A549 (cell line): ENCODE results near the gene FAM180A. TPM values are rescaled to one million over a fixed set of nuclear protein-coding genes. Genes with fewer than 3 reads are reported as not detected.

ENCODE experiments used
- ATAC-seq, 2 experiments: fragments of 200-7000 bp in 1 of 2; fragments of >200 bp in 1 of 2; cut with Nextera tagmentation in 1 of 2; cut with Tn5 transposase in 1 of 2; 3 replicates each; pipeline versions ENCODE4 v1.8.0 to v1.9.1; 2018 to 2020; ENCODE audit warnings: mild to moderate bottlenecking in 1 of 2, moderate library complexity in 1 of 2
- CTCF ChIA-PET: fragments of 300-600 bp; sonication (Branson Sonifier 250); formaldehyde crosslinking; extraction: SDS; loops from one replicate; lab custom pipeline; 2021; ENCODE audit warnings: antibody characterized with exemption, inconsistent platforms; lab: Yijun Ruan, JAX
- POLR2A ChIA-PET: fragments of 350-600 bp; formaldehyde crosslinking; extraction: SDS; loops from one replicate; lab custom pipeline; 2021; ENCODE audit warnings: antibody characterized with exemption, inconsistent platforms; lab: Yijun Ruan, JAX
- DNase-seq, 2 experiments: peaks; one replicate each; pipeline versions ENCODE4 v3.0.0 to v3.0.0-alpha.2; 2011 to 2016; ENCODE audit warnings: low read depth in 1 of 2, low spot score in 1 of 2
- FAIRE-seq: peaks from 2 replicates; lab custom pipeline; 2011; peaks lifted over from hg19 to GRCh38; lab: Jason Lieb, UNC
- H3K27ac ChIP-seq, 2 experiments: fragments of >200 bp; sonication (Bioruptor Twin); formaldehyde crosslinking; 3 replicates each; pipeline ENCODE4 v1.5.1; 2016 to 2017
- H3K4me1 ChIP-seq: fragments of >200 bp; sonication (Bioruptor Twin); formaldehyde crosslinking; 3 replicates; pipeline ENCODE4 v1.6.1; 2016
- H3K4me2 ChIP-seq: fragments of >200 bp; sonication (Bioruptor Twin); formaldehyde crosslinking; 3 replicates; pipeline ENCODE4 v1.6.1; 2016
- H3K4me3 ChIP-seq: fragments of >200 bp; sonication (Bioruptor Twin); formaldehyde crosslinking; 3 replicates; pipeline ENCODE4 v1.5.1; 2016
- H3K9me3 ChIP-seq: fragments of >200 bp; sonication (Bioruptor Twin); formaldehyde crosslinking; 3 replicates; pipeline ENCODE4 v1.6.1; 2016
- CBX8 ChIP-seq: fragments of 200-600 bp; sonication (generic); IDR thresholded peaks from 2 replicates; pipeline ENCODE4 v1.6.1; 2016
- CEBPB ChIP-seq, 2 experiments: fragments of >200 bp in 1 of 2; sonication (Bioruptor Twin) in 1 of 2; formaldehyde crosslinking in 1 of 2; IDR thresholded peaks; 2 replicates each; pipeline ENCODE4 v1.6.1; 2012 to 2016
- CHD4 ChIP-seq: fragments of 200-600 bp; sonication (generic); IDR thresholded peaks from 2 replicates; pipeline ENCODE4 v1.6.1; 2016; ENCODE audit warnings: antibody characterized with exemption, mild to moderate bottlenecking, borderline replicate concordance
- EP300 ChIP-seq, 2 experiments: fragments of >200 bp; sonication (Bioruptor Twin); formaldehyde crosslinking; IDR thresholded peaks; 2 replicates in 1 of 2; 3 replicates in 1 of 2; pipeline ENCODE4 v1.6.1; 2016 to 2017
- ESRRA ChIP-seq: fragments of 150-350 bp; IDR thresholded peaks from 2 replicates; pipeline ENCODE4 v1.6.1; 2014; ENCODE audit warnings: mild to moderate bottlenecking, low read length, borderline replicate concordance
- HOXB13 ChIP-seq: fragments of 250-450 bp; sonication (Bioruptor Pico); IDR thresholded peaks from 2 replicates; pipeline ENCODE4 v1.5.0; 2020; ENCODE audit warnings: low read depth, mild to moderate bottlenecking, moderate library complexity
- HOXB5 ChIP-seq: fragments of 250-450 bp; sonication (Bioruptor Pico); IDR thresholded peaks from 2 replicates; pipeline ENCODE4 v1.5.0; 2020; ENCODE audit warnings: mild to moderate bottlenecking, moderate library complexity
- NPAS2 ChIP-seq: fragments of 250-450 bp; sonication (Bioruptor Pico); IDR thresholded peaks from 2 replicates; pipeline ENCODE4 v1.8.0; 2022; ENCODE audit warnings: mild to moderate bottlenecking, moderate library complexity, borderline replicate concordance
- NR3C1 ChIP-seq: fragments of >200 bp; sonication (Bioruptor Twin); formaldehyde crosslinking; IDR thresholded peaks from 3 replicates; pipeline ENCODE4 v1.6.1; 2017
- POLR2AphosphoS2 ChIP-seq: conservative IDR thresholded peaks from 2 replicates; pipeline ENCODE4 v1.6.1; 2012; ENCODE audit warnings: low read length, improper control_type of control experiment, inconsistent platforms
- RFX5 ChIP-seq: fragments of 450-650 bp; IDR thresholded peaks from 2 replicates; pipeline ENCODE4 v1.7.1; 2014; ENCODE audit warnings: antibody characterized with exemption, mild to moderate bottlenecking, moderate library complexity
- RNF2 ChIP-seq: fragments of 200-600 bp; sonication (generic); IDR thresholded peaks from 2 replicates; pipeline ENCODE4 v1.6.1; 2016; ENCODE audit warnings: low read depth, mild to moderate bottlenecking, antibody characterized with exemption, moderate library complexity, borderline replicate concordance
- SMC3 ChIP-seq: fragments of >200 bp; sonication (Bioruptor Twin); formaldehyde crosslinking; IDR thresholded peaks from 3 replicates; pipeline ENCODE4 v1.6.1; 2018; ENCODE audit warnings: inconsistent platforms
- SREBF2 ChIP-seq: fragments of 450-650 bp; IDR thresholded peaks from 2 replicates; pipeline ENCODE4 v1.6.1; 2014; ENCODE audit warnings: mild to moderate bottlenecking, moderate library complexity
- TFCP2L1 ChIP-seq: fragments of 250-450 bp; sonication (Bioruptor Pico); IDR thresholded peaks from 2 replicates; pipeline ENCODE4 v1.5.0; 2021; ENCODE audit warnings: mild to moderate bottlenecking
- ZFP36 ChIP-seq: fragments of 450-650 bp; IDR thresholded peaks from 2 replicates; pipeline ENCODE4 v1.6.1; 2014; ENCODE audit warnings: borderline replicate concordance; ENCODE audit not compliant: partially characterized antibody
- WGBS: methylation state at CpG from one replicate; pipeline ENCODE4 v1.1.6; 2017; ENCODE audit errors: missing lambda C conversion rate; 5-methylcytosine and 5-hydroxymethylcytosine counted together
- polyA plus RNA-seq, 4 experiments: library from polyadenylated mRNA; depleted of rRNA in 3 of 4; stranded (reverse); fragments of >200 nt; fragmentation: RNase III in 1 of 4; extraction: RNeasy Plus Mini Kit Qiagen cat#74134 plus additional on column Dnase treatment in 1 of 4; gene quantifications; 2 replicates in 3 of 4; 3 replicates in 1 of 4; pipeline ENCODE4 v1.2.3, GENCODE V29; 2011 to 2017
- TF ChIP-seq, protein P1 (sequence below): fragments of 450-650 bp; IDR thresholded peaks from 2 replicates; pipeline ENCODE4 v1.6.1; 2014; ENCODE audit warnings: antibody characterized with exemption
- TF ChIP-seq, protein P2 (sequence below): IDR thresholded peaks from 2 replicates; pipeline ENCODE4 v1.6.1; 2012
- TF ChIP-seq, protein P3 (sequence below): fragments of 250-450 bp; sonication (Bioruptor Pico); IDR thresholded peaks from 2 replicates; pipeline ENCODE4 v1.5.0; 2021; ENCODE audit warnings: mild to moderate bottlenecking, moderate library complexity, borderline replicate concordance
- TF ChIP-seq, protein P4 (sequence below): fragments of 250-450 bp; sonication (Bioruptor Pico); IDR thresholded peaks from 2 replicates; pipeline ENCODE4 v1.5.0; 2020; ENCODE audit warnings: low read depth, mild to moderate bottlenecking, moderate library complexity
- TF ChIP-seq, protein P5 (sequence below): fragments of >200 bp; sonication (Bioruptor Twin); formaldehyde crosslinking; IDR thresholded peaks from 2 replicates; pipeline ENCODE4 v1.6.1; 2016
- TF ChIP-seq, protein P6 (sequence below): fragments of 150-350 bp; IDR thresholded peaks from 2 replicates; pipeline ENCODE4 v1.6.1; 2014; ENCODE audit warnings: low read depth, mild to moderate bottlenecking, low read length

FAM180A gene
- polyA plus RNA-seq, 2 of the 4 experiments (the other 2 are of a cell fraction): not detected

DNA sequence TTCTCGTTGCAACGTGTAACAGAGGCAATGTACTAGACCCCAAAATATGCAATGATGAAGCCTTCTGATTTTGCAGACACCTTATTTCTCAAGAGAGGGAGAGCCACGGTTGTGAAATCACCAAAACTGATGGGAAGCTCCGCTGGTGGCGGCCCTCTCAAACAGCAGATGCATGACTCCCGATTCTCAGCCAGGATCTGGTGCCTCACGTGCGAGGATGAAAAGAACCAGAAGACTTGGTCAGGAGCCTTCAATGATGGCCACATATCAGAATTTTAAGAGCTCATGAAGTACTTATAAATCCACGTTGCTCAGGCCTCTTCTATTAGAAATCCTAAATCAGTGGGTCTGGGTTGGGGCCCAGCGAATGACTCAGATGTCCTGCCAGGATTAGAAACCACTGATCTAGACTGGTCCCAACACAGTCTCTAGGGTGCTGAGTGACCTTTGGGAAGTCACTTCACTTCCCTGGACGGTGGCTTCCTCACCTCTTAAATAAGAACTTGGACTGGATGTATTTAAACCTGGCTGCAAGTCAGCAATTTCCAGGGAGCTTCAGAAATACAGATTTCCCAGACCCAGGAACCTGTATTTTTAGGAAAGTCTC, 41.9 kb upstream of the FAM180A start:
- ChIA-PET CTCF (interaction anchor here (0.9 to 5.9 kb wide), 5 partner anchors 9 to 347 kb away, joined by 3 to 33 read pairs (median 3); no protein-coding TSS in a partner anchor), POLR2A (no interaction called here)
- TF ChIP-seq CEBPB (IDR thresholded peaks at IDR 0.05) (no peak), TFCP2L1 (CRISPR knock-in tag) (no peak), NPAS2 (CRISPR knock-in tag) (no peak), RNF2 (no peak)
- TF ChIP-seq, protein P1, sequence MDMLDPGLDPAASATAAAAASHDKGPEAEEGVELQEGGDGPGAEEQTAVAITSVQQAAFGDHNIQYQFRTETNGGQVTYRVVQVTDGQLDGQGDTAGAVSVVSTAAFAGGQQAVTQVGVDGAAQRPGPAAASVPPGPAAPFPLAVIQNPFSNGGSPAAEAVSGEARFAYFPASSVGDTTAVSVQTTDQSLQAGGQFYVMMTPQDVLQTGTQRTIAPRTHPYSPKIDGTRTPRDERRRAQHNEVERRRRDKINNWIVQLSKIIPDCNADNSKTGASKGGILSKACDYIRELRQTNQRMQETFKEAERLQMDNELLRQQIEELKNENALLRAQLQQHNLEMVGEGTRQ: no peak
- TF ChIP-seq, protein P2, sequence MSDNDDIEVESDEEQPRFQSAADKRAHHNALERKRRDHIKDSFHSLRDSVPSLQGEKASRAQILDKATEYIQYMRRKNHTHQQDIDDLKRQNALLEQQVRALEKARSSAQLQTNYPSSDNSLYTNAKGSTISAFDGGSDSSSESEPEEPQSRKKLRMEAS: no peak
- TF ChIP-seq, protein P3, sequence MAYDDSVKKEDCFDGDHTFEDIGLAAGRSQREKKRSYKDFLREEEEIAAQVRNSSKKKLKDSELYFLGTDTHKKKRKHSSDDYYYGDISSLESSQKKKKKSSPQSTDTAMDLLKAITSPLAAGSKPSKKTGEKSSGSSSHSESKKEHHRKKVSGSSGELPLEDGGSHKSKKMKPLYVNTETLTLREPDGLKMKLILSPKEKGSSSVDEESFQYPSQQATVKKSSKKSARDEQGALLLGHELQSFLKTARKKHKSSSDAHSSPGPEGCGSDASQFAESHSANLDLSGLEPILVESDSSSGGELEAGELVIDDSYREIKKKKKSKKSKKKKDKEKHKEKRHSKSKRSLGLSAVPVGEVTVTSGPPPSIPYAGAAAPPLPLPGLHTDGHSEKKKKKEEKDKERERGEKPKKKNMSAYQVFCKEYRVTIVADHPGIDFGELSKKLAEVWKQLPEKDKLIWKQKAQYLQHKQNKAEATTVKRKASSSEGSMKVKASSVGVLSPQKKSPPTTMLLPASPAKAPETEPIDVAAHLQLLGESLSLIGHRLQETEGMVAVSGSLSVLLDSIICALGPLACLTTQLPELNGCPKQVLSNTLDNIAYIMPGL (CRISPR knock-in tag): no peak
- Histone ChIP-seq H3K4me3 (no peak overlapping the region), H3K27ac (no peak overlapping the region), H3K4me2 (no peak overlapping the region), H3K4me1 (no peaks in the 10 kb centered on the region), H3K9me3 (no peaks in the 10 kb centered on the region)
- DNase-seq (no peak), FAIRE-seq (no peak), ATAC-seq (no peak)
- 56% methylated on average over 11 of the region's 11 CpGs for WGBS

GRCh38 chr7:135789956-135790355, 41.3 kb upstream of the FAM180A start:
- H3K9me3 ChIP-seq: no peaks in the 10 kb centered on the region
- H3K27ac ChIP-seq: no peak overlapping the region
- DNase-seq (no peak), FAIRE-seq (no peak), ATAC-seq (no peak)
- TF ChIP-seq EP300 (IDR thresholded peaks at IDR 0.05) (no peak), CHD4 (no peak), RNF2 (no peak), HOXB5 (no peak), POLR2AphosphoS2 (no peak), CBX8 (no peak), RFX5 (no peak), NR3C1 (no peak), SMC3 (no peak), SREBF2 (no peak), HOXB13 (no peak), ESRRA (no peak), ZFP36 (no peak)
- TF ChIP-seq, protein P4, sequence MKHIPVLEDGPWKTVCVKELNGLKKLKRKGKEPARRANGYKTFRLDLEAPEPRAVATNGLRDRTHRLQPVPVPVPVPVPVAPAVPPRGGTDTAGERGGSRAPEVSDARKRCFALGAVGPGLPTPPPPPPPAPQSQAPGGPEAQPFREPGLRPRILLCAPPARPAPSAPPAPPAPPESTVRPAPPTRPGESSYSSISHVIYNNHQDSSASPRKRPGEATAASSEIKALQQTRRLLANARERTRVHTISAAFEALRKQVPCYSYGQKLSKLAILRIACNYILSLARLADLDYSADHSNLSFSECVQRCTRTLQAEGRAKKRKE: no peak
- TF ChIP-seq, protein P5, sequence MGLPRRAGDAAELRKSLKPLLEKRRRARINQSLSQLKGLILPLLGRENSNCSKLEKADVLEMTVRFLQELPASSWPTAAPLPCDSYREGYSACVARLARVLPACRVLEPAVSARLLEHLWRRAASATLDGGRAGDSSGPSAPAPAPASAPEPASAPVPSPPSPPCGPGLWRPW: no peak
- TF ChIP-seq, protein P6, sequence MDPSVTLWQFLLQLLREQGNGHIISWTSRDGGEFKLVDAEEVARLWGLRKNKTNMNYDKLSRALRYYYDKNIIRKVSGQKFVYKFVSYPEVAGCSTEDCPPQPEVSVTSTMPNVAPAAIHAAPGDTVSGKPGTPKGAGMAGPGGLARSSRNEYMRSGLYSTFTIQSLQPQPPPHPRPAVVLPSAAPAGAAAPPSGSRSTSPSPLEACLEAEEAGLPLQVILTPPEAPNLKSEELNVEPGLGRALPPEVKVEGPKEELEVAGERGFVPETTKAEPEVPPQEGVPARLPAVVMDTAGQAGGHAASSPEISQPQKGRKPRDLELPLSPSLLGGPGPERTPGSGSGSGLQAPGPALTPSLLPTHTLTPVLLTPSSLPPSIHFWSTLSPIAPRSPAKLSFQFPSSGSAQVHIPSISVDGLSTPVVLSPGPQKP: no peak
- no peak overlapping the region for H3K4me2 ChIP-seq
- no peak overlapping the region for H3K4me3 ChIP-seq
- 46% methylated on average over 3 of the region's 3 CpGs for WGBS
- ChIA-PET CTCF (interaction anchor here (0.9 to 5.9 kb wide), 4 partner anchors 9 to 348 kb away, joined by 3 to 33 read pairs (median 4); no protein-coding TSS in a partner anchor), POLR2A (no interaction called here)
- no peaks in the 10 kb centered on the region for H3K4me1 ChIP-seq
